Measurements from ENCODE around the gene ASPG.

DNA sequence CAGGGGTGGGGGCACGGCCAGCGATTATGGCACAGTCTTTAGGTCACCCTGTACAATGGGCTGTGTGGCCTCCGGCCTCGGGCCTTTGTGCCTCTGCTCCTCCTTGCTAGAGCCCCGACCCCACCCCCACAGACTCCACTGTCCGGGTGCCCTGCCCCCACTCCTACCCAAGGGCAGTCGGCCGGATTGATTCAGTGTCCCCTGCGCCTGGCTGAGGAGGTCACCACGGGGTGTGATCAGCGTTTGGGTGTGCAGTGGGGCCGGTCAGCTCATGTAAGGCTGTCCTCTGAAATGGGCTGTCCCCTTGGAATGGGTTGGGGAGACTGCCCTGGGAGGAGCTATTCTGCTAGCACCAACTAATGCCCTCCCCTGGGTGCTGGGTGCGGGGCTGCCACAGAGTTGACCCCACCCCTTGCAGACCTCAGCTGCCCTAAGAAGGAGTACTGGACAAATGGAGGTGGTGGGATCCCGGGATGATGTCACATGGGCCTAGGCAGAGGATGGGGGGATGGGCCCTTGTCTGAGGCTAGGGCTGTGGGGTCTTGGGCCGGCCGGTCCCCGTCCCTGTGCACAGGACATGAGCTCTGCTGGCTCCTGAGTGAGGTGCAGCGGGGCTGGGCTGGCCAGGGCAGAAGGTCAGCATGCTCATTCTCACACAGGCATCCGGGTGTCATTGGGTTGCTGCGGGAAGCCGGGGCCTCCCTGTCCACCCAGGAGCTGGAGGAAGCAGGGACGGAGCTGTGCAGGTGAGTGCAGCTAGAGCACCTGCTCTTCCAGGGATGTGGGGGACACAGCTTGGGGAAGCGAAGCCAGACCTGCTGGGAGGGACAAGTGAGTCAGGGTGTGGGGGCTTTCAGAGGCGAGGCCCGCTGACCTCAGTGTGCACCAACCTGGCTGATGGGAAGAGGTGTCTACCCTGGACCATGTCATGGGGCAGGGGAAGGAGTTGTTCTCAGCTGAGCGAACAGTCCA lies 23.4 kb downstream of the ASPG start:
- TF ChIP-seq EZH2phosphoT487 (IDR thresholded peaks at IDR 0.05; ENCODE audit: insufficient read depth, low read depth) (no peak), EZH2 (IDR thresholded peaks at IDR 0.05; ENCODE audit: insufficient read depth, poor library complexity, severe bottlenecking) (no peak)

Data from GM23248 (cell line).